HepG2 (cell line): ENCODE data around the gene TTYH1.

Experiments
- BRCA1 ChIP-seq: sonication (generic); formaldehyde crosslinking; IDR thresholded peaks from 2 replicates; pipeline ENCODE4 v1.4.0; 2020; ENCODE audit warnings: missing genetic modification reagents
- SALL2 ChIP-seq: sonication (generic); formaldehyde crosslinking; IDR thresholded peaks from 2 replicates; pipeline ENCODE4 v1.8.1; 2023; ENCODE audit warnings: mild to moderate bottlenecking, missing genetic modification reagents, inconsistent platforms
- SIN3A ChIP-seq: IDR thresholded peaks from 2 replicates; pipeline ENCODE4 v1.6.1; 2011; ENCODE audit warnings: low read depth, mild to moderate bottlenecking, control low read depth, low read length, borderline replicate concordance
- SNAPC2 ChIP-seq: sonication (generic); formaldehyde crosslinking; IDR thresholded peaks from 2 replicates; pipeline ENCODE4 v1.8.1; 2022; ENCODE audit warnings: mild to moderate bottlenecking, missing genetic modification reagents
- STAT5B ChIP-seq: sonication (generic); formaldehyde crosslinking; IDR thresholded peaks from 2 replicates; pipeline ENCODE4 v1.4.0; 2020; ENCODE audit warnings: missing genetic modification reagents
- ZC3H13 ChIP-seq: sonication (generic); formaldehyde crosslinking; IDR thresholded peaks from 2 replicates; pipeline ENCODE4 v1.8.1; 2023; ENCODE audit warnings: mild to moderate bottlenecking, missing genetic modification reagents, moderate library complexity
- ZNF430 ChIP-seq: sonication (generic); formaldehyde crosslinking; IDR thresholded peaks from 2 replicates; pipeline ENCODE4 v1.9.0; 2021; ENCODE audit warnings: mild to moderate bottlenecking, missing genetic modification reagents
- ZSCAN30 ChIP-seq: sonication (generic); formaldehyde crosslinking; IDR thresholded peaks from 2 replicates; pipeline ENCODE4 v1.5.0; 2020; ENCODE audit warnings: mild to moderate bottlenecking, missing genetic modification reagents
- TF ChIP-seq, protein P1 (sequence below): sonication (generic); formaldehyde crosslinking; IDR thresholded peaks from 2 replicates; pipeline ENCODE4 v1.4.0; 2020; ENCODE audit warnings: missing genetic modification reagents

DNA sequence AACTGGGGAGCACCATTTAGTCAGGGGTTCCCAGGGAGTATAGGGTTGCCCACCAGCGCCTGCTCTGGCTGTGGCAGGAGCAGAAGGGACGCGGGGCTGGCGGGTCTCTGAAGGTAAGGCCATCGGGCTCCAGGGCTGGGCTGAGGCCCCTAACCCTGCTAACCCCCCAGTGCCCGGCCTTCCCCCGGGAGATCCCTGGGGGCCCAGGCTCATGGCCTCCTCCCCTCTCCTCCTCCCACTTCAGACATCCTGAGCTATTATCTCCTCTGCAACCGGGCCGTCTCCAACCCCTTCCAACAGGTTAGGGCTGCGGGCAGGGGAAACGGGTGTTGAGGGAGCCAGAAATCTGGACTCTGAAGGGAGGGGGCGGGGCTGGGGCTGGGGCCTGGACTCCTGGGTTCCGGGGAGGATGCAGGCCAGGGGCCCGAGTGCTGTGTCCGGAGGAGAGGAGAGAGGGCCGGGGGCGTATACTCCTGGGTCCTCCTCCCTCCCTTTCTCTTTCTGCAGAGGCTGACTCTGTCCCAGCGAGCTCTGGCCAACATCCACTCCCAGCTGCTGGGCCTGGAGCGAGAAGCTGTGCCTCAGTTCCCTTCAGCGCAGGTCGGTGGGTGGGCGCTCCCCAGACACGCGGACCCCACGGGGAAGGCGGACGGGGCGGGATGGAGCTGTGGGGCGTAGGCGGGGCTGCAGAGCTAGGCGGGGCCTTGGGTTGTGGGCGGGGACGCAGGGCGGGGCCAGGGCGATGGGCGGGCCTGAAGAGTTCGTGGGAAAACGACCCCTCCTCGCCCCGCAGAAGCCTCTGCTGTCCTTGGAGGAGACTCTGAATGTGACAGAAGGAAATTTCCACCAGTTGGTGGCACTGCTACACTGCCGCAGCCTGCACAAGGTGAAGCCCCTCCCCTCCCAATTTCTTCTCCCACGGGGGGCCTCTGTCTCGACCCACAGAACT, 15.3 kb downstream of the TTYH1 start:
- TF ChIP-seq STAT5B (CRISPR knock-in tag), result no peak
- no peak for TF ChIP-seq SIN3A
- TF ChIP-seq, protein P1, sequence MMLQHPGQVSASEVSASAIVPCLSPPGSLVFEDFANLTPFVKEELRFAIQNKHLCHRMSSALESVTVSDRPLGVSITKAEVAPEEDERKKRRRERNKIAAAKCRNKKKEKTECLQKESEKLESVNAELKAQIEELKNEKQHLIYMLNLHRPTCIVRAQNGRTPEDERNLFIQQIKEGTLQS (CRISPR knock-in tag), result no peak
- no peak for TF ChIP-seq SNAPC2 (CRISPR knock-in tag)
- no peak for TF ChIP-seq ZNF430
- no peak for TF ChIP-seq ZSCAN30 (CRISPR knock-in tag)
- no peak for TF ChIP-seq BRCA1 (CRISPR knock-in tag)
- no peak for TF ChIP-seq SALL2 (CRISPR knock-in tag)
- TF ChIP-seq ZC3H13 (CRISPR knock-in tag), result no peak
